ENCODE data around the gene CREG2. TPM values are rescaled to one million over a fixed set of nuclear protein-coding genes. Genes with fewer than 3 reads are reported as not detected.

Gene CREG2
- total and polyA plus RNA-seq, 8 donors, result 0.05 to 0.37 TPM; not detected in 6

DNA sequence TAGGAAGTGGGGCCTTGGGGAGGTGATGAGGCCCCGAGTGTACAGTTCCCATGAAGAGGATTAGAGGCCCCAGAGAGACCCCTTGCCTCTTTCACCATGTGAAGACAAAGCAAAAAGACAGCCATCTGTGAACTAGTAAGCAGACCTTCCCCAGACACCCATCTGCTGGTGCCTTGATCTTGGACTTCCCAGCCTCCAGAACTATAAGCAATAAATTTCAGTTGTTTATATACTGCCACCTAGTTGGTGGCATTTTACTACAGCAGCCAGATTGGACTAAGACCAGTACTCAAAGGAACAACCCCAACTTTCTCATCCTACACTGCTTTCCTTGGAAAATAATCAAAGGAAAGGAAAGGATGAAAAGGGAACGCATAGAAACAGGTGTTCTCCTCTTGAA lies 27.9 kb upstream of the CREG2 start:
- Histone ChIP-seq H3K36me3 (no peaks in the 10 kb centered on the region), H3K9me3 (peaks cover 0 to 5% (median 4%) of the 10 kb centered on the region in 4 donors), H3K27me3 (no peaks in the 10 kb centered on the region), H3K4me1 (no peaks in the 10 kb centered on the region), H3K27ac (no peak overlapping the region), H3K4me3 (no peak overlapping the region)
- 90 to 96% (median 93%) methylated on average over 2 of the region's 2 CpGs for WGBS, 5 donors
- intact Hi-C loops (cut with DNase I; ENCODE audit: low total_unique reads), result loop anchor here (10.0 kb wide), 1 partner anchor 420 kb away; no protein-coding TSS in a partner anchor
- no peak for DNase-seq
- TF ChIP-seq, protein P1, sequence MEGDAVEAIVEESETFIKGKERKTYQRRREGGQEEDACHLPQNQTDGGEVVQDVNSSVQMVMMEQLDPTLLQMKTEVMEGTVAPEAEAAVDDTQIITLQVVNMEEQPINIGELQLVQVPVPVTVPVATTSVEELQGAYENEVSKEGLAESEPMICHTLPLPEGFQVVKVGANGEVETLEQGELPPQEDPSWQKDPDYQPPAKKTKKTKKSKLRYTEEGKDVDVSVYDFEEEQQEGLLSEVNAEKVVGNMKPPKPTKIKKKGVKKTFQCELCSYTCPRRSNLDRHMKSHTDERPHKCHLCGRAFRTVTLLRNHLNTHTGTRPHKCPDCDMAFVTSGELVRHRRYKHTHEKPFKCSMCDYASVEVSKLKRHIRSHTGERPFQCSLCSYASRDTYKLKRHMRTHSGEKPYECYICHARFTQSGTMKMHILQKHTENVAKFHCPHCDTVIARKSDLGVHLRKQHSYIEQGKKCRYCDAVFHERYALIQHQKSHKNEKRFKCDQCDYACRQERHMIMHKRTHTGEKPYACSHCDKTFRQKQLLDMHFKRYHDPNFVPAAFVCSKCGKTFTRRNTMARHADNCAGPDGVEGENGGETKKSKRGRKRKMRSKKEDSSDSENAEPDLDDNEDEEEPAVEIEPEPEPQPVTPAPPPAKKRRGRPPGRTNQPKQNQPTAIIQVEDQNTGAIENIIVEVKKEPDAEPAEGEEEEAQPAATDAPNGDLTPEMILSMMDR (IDR thresholded peaks at IDR 0.05), result no peak

DNA sequence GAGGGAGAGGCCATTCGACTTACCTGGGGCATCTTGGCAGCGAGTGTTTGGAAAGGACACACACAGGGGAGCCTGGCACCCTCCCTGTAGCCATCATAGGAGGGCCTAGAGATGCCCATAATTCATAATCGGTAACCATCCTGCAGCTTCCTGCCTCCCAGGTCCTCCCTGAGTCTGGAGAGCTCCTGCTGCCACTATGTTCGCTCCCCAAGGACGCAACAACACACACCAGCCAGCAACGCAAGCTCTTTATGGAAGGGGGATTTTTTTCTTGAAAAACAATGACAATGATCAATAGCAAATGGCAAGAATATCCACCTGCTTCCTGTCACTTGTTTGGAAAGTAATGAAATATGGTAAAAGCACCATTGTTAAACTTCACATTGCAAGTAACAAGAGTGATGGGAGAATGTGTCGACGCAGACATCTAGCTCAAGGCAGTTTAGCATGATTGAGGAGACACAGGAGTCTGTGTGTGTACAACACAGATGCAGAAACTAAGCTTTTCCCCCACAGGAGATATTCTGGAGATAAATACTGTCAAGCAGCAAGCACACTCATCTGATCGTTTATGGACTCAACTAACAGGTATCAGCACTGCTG lies 24.9 kb upstream of the CREG2 start:
- Histone ChIP-seq H3K27me3 (no peaks in the 10 kb centered on the region), H3K4me1 (no peaks in the 10 kb centered on the region), H3K9me3 (peaks cover 0 to 5% (median 4%) of the 10 kb centered on the region in 4 donors), H3K27ac (no peak overlapping the region), H3K4me3 (no peak overlapping the region), H3K36me3 (no peaks in the 10 kb centered on the region)
- WGBS, 5 donors, result 77 to 86% (median 83%) methylated on average over 8 to 9 of the region's 9 CpGs
- DNase-seq, result no peak
- TF ChIP-seq EP300 (IDR thresholded peaks at IDR 0.05) (no peak), POLR2AphosphoS5 (IDR thresholded peaks at IDR 0.05) (no peak)
- intact Hi-C loops (cut with DNase I; ENCODE audit: low total_unique reads), result loop anchor here (10.0 kb wide), 1 partner anchor 423 kb away; no protein-coding TSS in a partner anchor

DNA sequence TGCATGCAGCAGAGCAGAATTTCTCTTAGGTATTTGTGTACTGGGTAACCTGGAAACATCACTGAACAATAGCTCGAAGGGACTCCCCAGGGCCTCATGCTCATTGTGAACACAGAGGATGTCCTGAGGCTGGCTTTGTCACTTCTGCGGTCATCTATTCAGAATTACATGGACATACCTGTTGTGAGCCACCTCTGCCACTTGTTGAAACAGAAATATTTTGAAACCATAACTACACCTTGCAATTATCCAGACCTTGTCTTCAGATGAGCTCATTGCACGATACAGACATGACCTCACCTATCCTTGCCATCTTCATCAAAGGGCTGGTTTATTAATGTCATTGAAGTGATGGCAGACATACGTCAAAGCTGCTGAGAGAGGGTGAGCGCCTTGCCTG lies 23.4 kb upstream of the CREG2 start:
- Histone ChIP-seq H3K4me3 (no peak overlapping the region), H3K27ac (no peak overlapping the region), H3K27me3 (no peaks in the 10 kb centered on the region), H3K4me1 (no peaks in the 10 kb centered on the region), H3K36me3 (no peaks in the 10 kb centered on the region), H3K9me3 (peaks cover 0 to 5% (median 4%) of the 10 kb centered on the region in 4 donors)
- WGBS, 5 donors, result 76 to 89% (median 78%) methylated on average over 5 of the region's 5 CpGs
- TF ChIP-seq POLR2A (IDR thresholded peaks at IDR 0.05), result no peak
- no peak for DNase-seq
- intact Hi-C loops (cut with DNase I; ENCODE audit: low total_unique reads), result loop anchor here (10.0 kb wide), 1 partner anchor 424 kb away; no protein-coding TSS in a partner anchor

DNA sequence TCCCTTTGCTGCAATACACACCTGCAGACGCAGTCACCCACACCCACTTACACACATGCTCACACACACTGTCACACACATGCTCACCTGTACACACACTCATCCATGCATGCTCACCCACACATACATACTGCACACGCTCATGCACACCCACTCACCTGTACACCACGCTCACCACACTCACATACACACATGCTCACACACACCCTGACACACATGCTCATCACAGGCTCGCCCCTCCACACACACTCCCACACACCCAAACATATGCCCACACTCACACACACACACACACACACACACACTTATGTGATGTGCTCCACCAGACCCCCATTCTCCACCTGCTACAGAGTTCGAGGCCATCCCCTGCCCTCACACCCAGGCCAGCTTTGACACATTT lies 22.8 kb upstream of the CREG2 start:
- intact Hi-C loops (cut with DNase I; ENCODE audit: low total_unique reads), result loop anchor here (10.0 kb wide), 1 partner anchor 425 kb away; no protein-coding TSS in a partner anchor

DNA sequence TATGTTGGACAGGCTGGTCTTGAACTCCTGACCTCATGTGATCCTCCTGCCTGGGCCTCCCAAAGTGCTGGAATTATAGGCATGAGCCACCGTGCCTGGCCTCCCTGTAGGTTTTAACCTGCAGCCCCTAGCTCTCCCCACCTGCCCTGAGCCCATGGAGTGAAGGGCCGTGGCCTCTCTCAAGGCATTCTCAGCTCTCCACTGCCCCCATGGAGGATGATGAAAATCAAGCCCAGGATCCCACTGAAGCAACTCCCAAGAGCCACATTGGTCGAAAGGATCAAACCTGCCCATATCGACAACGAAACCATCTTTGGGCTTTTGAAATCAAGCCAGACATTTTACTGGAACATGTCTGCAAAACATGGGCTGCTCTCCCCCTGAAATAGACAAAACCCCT lies 22.4 kb upstream of the CREG2 start:
- Histone ChIP-seq H3K27me3 (no peaks in the 10 kb centered on the region), H3K9me3 (no peaks in the 10 kb centered on the region), H3K4me3 (no peak overlapping the region), H3K36me3 (no peaks in the 10 kb centered on the region), H3K27ac (no peak overlapping the region), H3K4me1 (no peaks in the 10 kb centered on the region)
- TF ChIP-seq EP300 (IDR thresholded peaks at IDR 0.05), result no peak
- TF ChIP-seq, protein P1 (IDR thresholded peaks at IDR 0.05), result no peak
- no peak for TF ChIP-seq POLR2AphosphoS5 (IDR thresholded peaks at IDR 0.05)
- no peak for TF ChIP-seq POLR2A (IDR thresholded peaks at IDR 0.05)
- DNase-seq, result no peak
- intact Hi-C loops (cut with DNase I; ENCODE audit: low total_unique reads), result loop anchor here (10.0 kb wide), 1 partner anchor 425 kb away; no protein-coding TSS in a partner anchor
- WGBS, 5 donors, result 73 to 88% (median 84%) methylated on average over 5 of the region's 5 CpGs

More for the DNA sequence above, 22.8 kb upstream of the CREG2 start:
- Histone ChIP-seq H3K4me1 (no peaks in the 10 kb centered on the region), H3K4me3 (no peak overlapping the region), H3K27me3 (no peaks in the 10 kb centered on the region), H3K36me3 (no peaks in the 10 kb centered on the region), H3K9me3 (peaks cover 0 to 4% (median 3%) of the 10 kb centered on the region in 4 donors), H3K27ac (no peak overlapping the region)
- WGBS, 5 donors, result 87 to 92% (median 88%) methylated on average over 5 of the region's 5 CpGs
- DNase-seq, result no peak
- TF ChIP-seq, protein P1 (IDR thresholded peaks at IDR 0.05), result no peak
- TF ChIP-seq POLR2A (IDR thresholded peaks at IDR 0.05) (no peak), EP300 (IDR thresholded peaks at IDR 0.05) (no peak), POLR2AphosphoS5 (IDR thresholded peaks at IDR 0.05) (no peak)
